ENCODE measurements around the gene HPGDS. TPM values are rescaled to one million over a fixed set of nuclear protein-coding genes. Genes with fewer than 3 reads are reported as not detected.
A peak's percentile ranks its signal among the peaks of the same experiment; 100 is the strongest.
"Not testable (repeated sequence)": the region's sequence is repeated elsewhere in the genome, so short reads cannot be mapped to it uniquely, and the experiment has no call there.

HPGDS gene
- total RNA-seq, 1 donor from 2014 or later, result not detected

GRCh38 chr4:94302191-94302590 is 40.4 kb downstream of the HPGDS start:
- Mint-ChIP-seq H3K27me3 (ENCODE audit: low read depth) (no peaks in the 10 kb centered on the region), H3K4me3 (no peak overlapping the region), H3K27ac (ENCODE audit: unreplicated experiment) (no peak overlapping the region), H3K9me3 (no peaks in the 10 kb centered on the region), H3K36me3 (ENCODE audit: low read depth) (no peaks in the 10 kb centered on the region), H3K4me1 (peaks cover 9% of the 10 kb centered on the region)
- DNase-seq (ENCODE audit: low read depth, low spot score), result no peak
- TF ChIP-seq, protein P1, sequence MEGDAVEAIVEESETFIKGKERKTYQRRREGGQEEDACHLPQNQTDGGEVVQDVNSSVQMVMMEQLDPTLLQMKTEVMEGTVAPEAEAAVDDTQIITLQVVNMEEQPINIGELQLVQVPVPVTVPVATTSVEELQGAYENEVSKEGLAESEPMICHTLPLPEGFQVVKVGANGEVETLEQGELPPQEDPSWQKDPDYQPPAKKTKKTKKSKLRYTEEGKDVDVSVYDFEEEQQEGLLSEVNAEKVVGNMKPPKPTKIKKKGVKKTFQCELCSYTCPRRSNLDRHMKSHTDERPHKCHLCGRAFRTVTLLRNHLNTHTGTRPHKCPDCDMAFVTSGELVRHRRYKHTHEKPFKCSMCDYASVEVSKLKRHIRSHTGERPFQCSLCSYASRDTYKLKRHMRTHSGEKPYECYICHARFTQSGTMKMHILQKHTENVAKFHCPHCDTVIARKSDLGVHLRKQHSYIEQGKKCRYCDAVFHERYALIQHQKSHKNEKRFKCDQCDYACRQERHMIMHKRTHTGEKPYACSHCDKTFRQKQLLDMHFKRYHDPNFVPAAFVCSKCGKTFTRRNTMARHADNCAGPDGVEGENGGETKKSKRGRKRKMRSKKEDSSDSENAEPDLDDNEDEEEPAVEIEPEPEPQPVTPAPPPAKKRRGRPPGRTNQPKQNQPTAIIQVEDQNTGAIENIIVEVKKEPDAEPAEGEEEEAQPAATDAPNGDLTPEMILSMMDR (conservative IDR thresholded peaks at IDR 0.05), result no peak

GRCh38 chr4:94298725-94299252 is 43.8 kb downstream of the HPGDS start:
- Mint-ChIP-seq H3K27me3 (ENCODE audit: low read depth) (no peaks in the 10 kb centered on the region), H3K9me3 (no peaks in the 10 kb centered on the region), H3K27ac (ENCODE audit: unreplicated experiment) (no peak overlapping the region), H3K36me3 (ENCODE audit: low read depth) (no peaks in the 10 kb centered on the region), H3K4me1 (no peaks in the 10 kb centered on the region), H3K4me3 (no peak overlapping the region)
- TF ChIP-seq, protein P1 (conservative IDR thresholded peaks at IDR 0.05), result no peak
- no peak for DNase-seq (ENCODE audit: low read depth, low spot score)

GRCh38 chr4:94295473-94295872 is 47.2 kb downstream of the HPGDS start:
- H3K4me3 Mint-ChIP-seq; H3K27me3 Mint-ChIP-seq (ENCODE audit: low read depth); H3K27ac Mint-ChIP-seq (ENCODE audit: unreplicated experiment); H3K9me3 Mint-ChIP-seq; DNase-seq (ENCODE audit: low read depth, low spot score); H3K4me1 Mint-ChIP-seq: not testable (repeated sequence)
- H3K36me3 Mint-ChIP-seq (ENCODE audit: low read depth), result peaks cover 13% of the 10 kb centered on the region

DNA sequence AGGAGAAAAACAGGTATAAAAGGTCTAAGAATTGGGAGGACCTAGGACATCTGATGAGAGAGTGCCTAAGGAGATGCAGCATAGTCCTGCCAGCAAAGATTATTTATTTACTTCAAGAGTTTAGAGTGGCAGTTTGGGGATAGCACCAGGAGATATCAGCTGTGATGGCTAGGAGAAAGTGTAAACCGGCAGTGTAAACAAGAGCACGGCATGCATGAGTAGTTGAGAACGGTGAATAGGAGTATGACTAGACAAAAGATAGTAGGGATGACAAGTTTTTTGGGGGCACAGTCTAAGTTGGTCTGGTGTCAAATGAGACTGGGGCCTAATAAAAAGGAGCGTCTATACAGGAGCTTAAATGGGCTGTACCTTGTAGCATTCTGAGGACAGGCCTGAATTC is 48.7 kb downstream of the HPGDS start:
- H3K27me3 Mint-ChIP-seq (ENCODE audit: low read depth); H3K27ac Mint-ChIP-seq (ENCODE audit: unreplicated experiment): not testable (repeated sequence)

GRCh38 chr4:94290245-94290644 is 52.4 kb downstream of the HPGDS start:
- H3K4me1 Mint-ChIP-seq, result no peaks in the 10 kb centered on the region
- H3K36me3 Mint-ChIP-seq (ENCODE audit: low read depth), result peaks cover 20% of the 10 kb centered on the region
- no peak overlapping the region for H3K27ac Mint-ChIP-seq (ENCODE audit: unreplicated experiment)
- H3K27me3 Mint-ChIP-seq (ENCODE audit: low read depth), result no peaks in the 10 kb centered on the region
- no peaks in the 10 kb centered on the region for H3K9me3 Mint-ChIP-seq
- no peak for DNase-seq (ENCODE audit: low read depth, low spot score)
- TF ChIP-seq, protein P1 (conservative IDR thresholded peaks at IDR 0.05), result peak; percentile 39
- H3K4me3 Mint-ChIP-seq, result no peak overlapping the region

More for the DNA sequence above, 48.7 kb downstream of the HPGDS start:
- not testable (repeated sequence) for DNase-seq (ENCODE audit: low read depth, low spot score); H3K4me3 Mint-ChIP-seq; H3K4me1 Mint-ChIP-seq; H3K9me3 Mint-ChIP-seq
- peaks cover 13% of the 10 kb centered on the region for H3K36me3 Mint-ChIP-seq (ENCODE audit: low read depth)

DNA sequence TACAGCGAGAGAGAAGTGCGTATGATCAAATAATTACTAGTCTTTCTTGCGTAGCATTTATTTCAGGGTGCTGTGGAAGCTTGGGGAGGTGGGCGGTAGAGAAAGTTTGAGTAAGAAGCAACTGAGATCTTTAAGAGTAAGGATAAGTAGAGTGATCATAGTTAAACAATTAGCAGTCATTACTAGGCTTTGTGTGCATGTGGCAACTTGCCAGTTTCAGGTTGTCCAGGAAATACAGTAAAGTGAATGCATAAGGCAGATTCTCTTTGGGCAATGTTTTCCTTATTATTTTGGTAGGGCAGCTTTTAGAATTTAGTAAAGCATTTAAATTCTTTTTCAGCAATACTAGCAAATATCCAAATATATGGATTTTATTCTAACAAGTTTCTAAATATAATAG is 57.0 kb downstream of the HPGDS start:
- Mint-ChIP-seq H3K9me3 (no peaks in the 10 kb centered on the region), H3K27ac (ENCODE audit: unreplicated experiment) (no peak overlapping the region), H3K4me3 (no peak overlapping the region), H3K4me1 (no peaks in the 10 kb centered on the region), H3K36me3 (ENCODE audit: low read depth) (peaks cover 33% of the 10 kb centered on the region), H3K27me3 (ENCODE audit: low read depth) (no peaks in the 10 kb centered on the region)
- DNase-seq (ENCODE audit: low read depth, low spot score), result no peak
- TF ChIP-seq, protein P1 (conservative IDR thresholded peaks at IDR 0.05), result no peak
